DOHH2 (cell line): ENCODE measurements around the gene NR5A2.

Experiments used
- H3F3A ChIP-seq: fragments of 200-600 bp; sonication (generic), shearing (Covaris generic); 2 replicates; pipeline ENCODE4 v1.6.0; 2016; ENCODE audit warnings: antibody characterized with exemption, mild to moderate bottlenecking; ENCODE audit not compliant: control insufficient read depth, insufficient read depth
- H3K27ac ChIP-seq: fragments of 200-600 bp; sonication (generic); 2 replicates; pipeline ENCODE4 v1.5.1; 2014; ENCODE audit warnings: low read depth, mild to moderate bottlenecking, low read length, moderate library complexity
- H3K27me3 ChIP-seq: fragments of 200-600 bp; sonication (generic); 2 replicates; pipeline ENCODE4 v1.6.1; 2014; ENCODE audit warnings: mild to moderate bottlenecking, low read length, mixed read lengths; ENCODE audit not compliant: control insufficient read depth
- H3K36me3 ChIP-seq: fragments of 200-600 bp; sonication (generic); 2 replicates; pipeline ENCODE4 v1.6.1; 2014; ENCODE audit warnings: mild to moderate bottlenecking, low read length, moderate library complexity, mixed read lengths; ENCODE audit not compliant: control insufficient read depth
- H3K4me1 ChIP-seq: fragments of 200-600 bp; sonication (generic); 2 replicates; pipeline ENCODE4 v1.6.1; 2014; ENCODE audit warnings: mild to moderate bottlenecking, low read length, mixed read lengths; ENCODE audit not compliant: control insufficient read depth
- H3K4me2 ChIP-seq: fragments of 200-600 bp; sonication (generic); 2 replicates; pipeline ENCODE4 v1.6.0; 2014; ENCODE audit warnings: mild to moderate bottlenecking, low read length, moderate library complexity
- H3K4me3 ChIP-seq: fragments of 200-600 bp; sonication (generic); 2 replicates; pipeline ENCODE4 v1.5.1; 2014; ENCODE audit warnings: mild to moderate bottlenecking, low read length, mixed read lengths
- H3K79me2 ChIP-seq: fragments of 200-600 bp; sonication (generic); 2 replicates; pipeline ENCODE4 v1.6.1; 2014; ENCODE audit warnings: mild to moderate bottlenecking, low read length, mixed read lengths; ENCODE audit not compliant: control insufficient read depth
- H3K9me2 ChIP-seq: fragments of 200-600 bp; sonication (generic); replicated peaks from 2 replicates; pipeline ENCODE4 v1.6.1; 2014; ENCODE audit warnings: mild to moderate bottlenecking, low read length, mixed read lengths; ENCODE audit not compliant: control insufficient read depth
- H3K9me3 ChIP-seq: fragments of 200-600 bp; sonication (generic); 2 replicates; pipeline ENCODE4 v1.6.1; 2014; ENCODE audit warnings: antibody characterized with exemption, low read length, mixed read lengths; ENCODE audit not compliant: control insufficient read depth, insufficient read depth
- H4K20me1 ChIP-seq: fragments of 200-600 bp; sonication (generic); 2 replicates; pipeline ENCODE4 v1.6.0; 2014; ENCODE audit warnings: low read depth, mild to moderate bottlenecking, antibody characterized with exemption, low read length, moderate library complexity; ENCODE audit not compliant: control insufficient read depth, insufficient read depth
- EZH2phosphoT487 ChIP-seq: fragments of 200-600 bp; sonication (generic); IDR thresholded peaks from 2 replicates; pipeline ENCODE4 v1.6.1; 2017; ENCODE audit warnings: borderline replicate concordance, mild to moderate bottlenecking, antibody characterized with exemption, low read length, moderate library complexity, mixed read lengths
- TF ChIP-seq, protein P1 (sequence below): fragments of 200-600 bp; sonication (generic); IDR thresholded peaks from one replicate; pipeline ENCODE4 v1.5.1; 2014; ENCODE audit warnings: antibody characterized with exemption, mild to moderate bottlenecking, low read depth, low read length; ENCODE audit not compliant: poor library complexity, severe bottlenecking

The NR5A2 gene

DNA sequence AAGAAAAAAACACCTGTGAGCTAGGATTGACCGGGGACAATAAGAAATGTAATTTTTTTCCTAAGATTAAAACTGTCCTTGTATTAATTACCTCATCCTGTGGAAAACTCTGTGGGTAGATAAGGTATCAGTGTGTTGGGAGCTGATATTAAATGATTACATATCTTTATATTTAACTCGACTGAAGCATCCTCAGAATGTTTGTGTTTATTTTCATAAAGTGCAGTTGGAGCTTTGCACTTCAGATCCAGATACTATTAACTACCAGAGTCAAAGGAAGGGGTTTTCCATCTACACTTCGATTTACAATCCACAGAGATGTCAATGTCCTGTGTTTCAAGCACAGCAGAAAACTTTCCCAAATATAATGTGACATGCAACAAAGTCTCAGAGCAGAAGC is 164.5 kb downstream of the NR5A2 start:
- TF ChIP-seq EZH2phosphoT487, result no peak
- TF ChIP-seq, protein P1, sequence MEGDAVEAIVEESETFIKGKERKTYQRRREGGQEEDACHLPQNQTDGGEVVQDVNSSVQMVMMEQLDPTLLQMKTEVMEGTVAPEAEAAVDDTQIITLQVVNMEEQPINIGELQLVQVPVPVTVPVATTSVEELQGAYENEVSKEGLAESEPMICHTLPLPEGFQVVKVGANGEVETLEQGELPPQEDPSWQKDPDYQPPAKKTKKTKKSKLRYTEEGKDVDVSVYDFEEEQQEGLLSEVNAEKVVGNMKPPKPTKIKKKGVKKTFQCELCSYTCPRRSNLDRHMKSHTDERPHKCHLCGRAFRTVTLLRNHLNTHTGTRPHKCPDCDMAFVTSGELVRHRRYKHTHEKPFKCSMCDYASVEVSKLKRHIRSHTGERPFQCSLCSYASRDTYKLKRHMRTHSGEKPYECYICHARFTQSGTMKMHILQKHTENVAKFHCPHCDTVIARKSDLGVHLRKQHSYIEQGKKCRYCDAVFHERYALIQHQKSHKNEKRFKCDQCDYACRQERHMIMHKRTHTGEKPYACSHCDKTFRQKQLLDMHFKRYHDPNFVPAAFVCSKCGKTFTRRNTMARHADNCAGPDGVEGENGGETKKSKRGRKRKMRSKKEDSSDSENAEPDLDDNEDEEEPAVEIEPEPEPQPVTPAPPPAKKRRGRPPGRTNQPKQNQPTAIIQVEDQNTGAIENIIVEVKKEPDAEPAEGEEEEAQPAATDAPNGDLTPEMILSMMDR, result no peak
- no peaks in the 10 kb centered on the region for H3K9me3 ChIP-seq
- H3F3A ChIP-seq, result no peaks in the 10 kb centered on the region
- peaks cover 6% of the 10 kb centered on the region; the same call in 1 of the 2 replicates for H3K27me3 ChIP-seq
- no peaks in the 10 kb centered on the region for H3K79me2 ChIP-seq
- H3K9me2 ChIP-seq, result no peaks in the 10 kb centered on the region
- no peaks in the 10 kb centered on the region for H3K36me3 ChIP-seq
- no peaks in the 10 kb centered on the region for H4K20me1 ChIP-seq
- H3K4me3 ChIP-seq, result no peak overlapping the region
- no peak overlapping the region for H3K27ac ChIP-seq
- H3K4me2 ChIP-seq, result no peak overlapping the region
- H3K4me1 ChIP-seq, result no peaks in the 10 kb centered on the region

DNA sequence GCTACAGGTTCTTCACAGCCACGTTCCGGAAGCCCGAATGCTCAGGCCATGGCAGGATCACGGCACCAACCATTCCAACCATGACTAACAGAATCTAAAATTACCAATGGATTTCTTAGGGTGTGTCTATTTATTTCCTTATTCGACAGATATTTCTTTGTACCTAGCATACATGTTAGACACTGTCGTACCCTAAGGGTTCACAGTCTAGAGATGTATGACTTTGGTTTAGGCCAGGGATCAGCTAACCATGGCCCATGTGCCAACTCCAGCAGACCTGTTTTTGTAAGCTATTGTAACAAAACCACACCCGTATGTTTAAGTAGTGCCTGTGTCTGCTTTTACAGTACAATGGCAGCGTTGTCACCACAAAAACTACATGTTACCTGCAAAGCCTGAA is 167.0 kb downstream of the NR5A2 start:
- H3F3A ChIP-seq, result no peaks in the 10 kb centered on the region
- no peak overlapping the region for H3K27ac ChIP-seq
- no peak overlapping the region for H3K4me2 ChIP-seq
- H3K79me2 ChIP-seq, result no peaks in the 10 kb centered on the region
- H3K9me3 ChIP-seq, result no peaks in the 10 kb centered on the region
- H3K27me3 ChIP-seq, result peaks cover 6% of the 10 kb centered on the region; the same call in 1 of the 2 replicates
- H4K20me1 ChIP-seq, result no peaks in the 10 kb centered on the region
- H3K9me2 ChIP-seq, result no peaks in the 10 kb centered on the region
- no peaks in the 10 kb centered on the region for H3K36me3 ChIP-seq
- no peak overlapping the region for H3K4me3 ChIP-seq
- TF ChIP-seq, protein P1, result no peak
- TF ChIP-seq EZH2phosphoT487, result no peak
- no peaks in the 10 kb centered on the region for H3K4me1 ChIP-seq

DNA sequence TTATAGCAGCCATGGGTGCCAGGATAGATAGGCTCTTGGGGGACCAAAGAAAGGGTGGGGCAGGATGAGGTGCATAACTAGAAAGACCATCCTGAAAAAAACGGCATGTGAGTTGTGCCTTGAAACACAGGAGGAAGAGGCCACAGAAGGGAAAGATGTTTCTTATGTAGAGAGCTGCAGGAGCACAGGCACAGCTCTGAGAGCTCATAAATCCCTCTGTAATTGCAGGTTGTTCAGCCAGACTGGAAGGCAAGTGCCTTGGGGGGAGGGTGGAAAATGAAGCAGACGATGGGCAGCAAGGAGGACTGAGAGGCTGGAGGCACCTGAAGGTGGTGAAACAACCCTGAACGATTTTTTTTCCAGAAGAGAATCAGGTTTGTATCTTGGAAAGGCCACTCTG is 170.7 kb downstream of the NR5A2 start:
- TF ChIP-seq EZH2phosphoT487, result no peak
- TF ChIP-seq, protein P1, result no peak
- no peak overlapping the region for H3K4me2 ChIP-seq
- H4K20me1 ChIP-seq, result no peaks in the 10 kb centered on the region
- H3K4me1 ChIP-seq, result no peaks in the 10 kb centered on the region
- H3K36me3 ChIP-seq, result no peaks in the 10 kb centered on the region
- H3F3A ChIP-seq, result no peaks in the 10 kb centered on the region
- H3K27ac ChIP-seq, result no peak overlapping the region
- no peaks in the 10 kb centered on the region for H3K9me2 ChIP-seq
- no peaks in the 10 kb centered on the region for H3K79me2 ChIP-seq
- H3K9me3 ChIP-seq, result no peaks in the 10 kb centered on the region
- H3K4me3 ChIP-seq, result no peak overlapping the region
- H3K27me3 ChIP-seq, result peaks cover 5% of the 10 kb centered on the region; the same call in 1 of the 2 replicates
